ENCODE results near the gene TBC1D10B. TPM values are rescaled to one million over a fixed set of nuclear protein-coding genes. Genes with fewer than 3 reads are reported as not detected.

The TBC1D10B gene
- total RNA-seq, 1 experiment from 2014 or later = 36.0 TPM

GRCh38 chr16:30407102-30407803, 37.0 kb upstream of the TBC1D10B start, which contains the start of gene ZNF771:
Gene ZNF771 (plus strand): TSS chr16:30407606. CDS start chr16:30408054, 448 bp downstream.
- BruUV-seq (replicated peaks) = no TSS peak
- intact Hi-C loops (cut with micrococcal nuclease) = loop anchor here (5.0 kb wide), 1 partner anchor 40 kb away; no protein-coding TSS in a partner anchor

GRCh38 chr16:30406795-30407101, 36.5 kb upstream of the TBC1D10B start:
- no peak for ATAC-seq

More at GRCh38 chr16:30407102-30407803, 37.0 kb upstream of the TBC1D10B start, which contains the start of gene ZNF771:
- H3F3A ChIP-seq (ENCODE audit: low read length, unreplicated experiment) = no peaks in the 10 kb centered on the region
- peak; percentile 90 for ATAC-seq
- peak within 1 kb of the TSS; percentile 68 for H3K9ac ChIP-seq (ENCODE audit: low read length)
- peak within 1 kb of the TSS; percentile 80 for H2AFZ ChIP-seq (ENCODE audit: low read length)
- POLR2A ChIA-PET (ENCODE audit: unreplicated experiment) = interaction anchor here (0.6 kb wide), 1 partner anchor 23 kb away, joined by 5 read pairs; the partner anchor contains the start of gene DCTPP1
- peak; percentile 78 for DNase-seq
- H3K4me2 ChIP-seq (ENCODE audit: low read length) = peak within 1 kb of the TSS; percentile 94
- H4K20me1 ChIP-seq (ENCODE audit: low read length) = no peaks in the 10 kb centered on the region
- no peaks in the 10 kb centered on the region for H3K9me3 ChIP-seq (ENCODE audit: low read length)
- H3K36me3 ChIP-seq (ENCODE audit: low read depth, low read length) = no peaks in the 10 kb centered on the region
- CTCF ChIA-PET = interaction anchor here (0.5 to 1.1 kb wide), 3 partner anchors 11 to 65 kb away, joined by 3 to 4 read pairs (median 4); partner anchors contain the start of gene DCTPP1
- no peaks in the 10 kb centered on the region for H3K9me2 ChIP-seq (replicated peaks; ENCODE audit: low read length)
- peak within 1 kb of the TSS; percentile 81 for H3K4me3 ChIP-seq (ENCODE audit: low read length)
- peaks cover 13% of the 10 kb centered on the region for H3K4me1 ChIP-seq (ENCODE audit: insufficient read depth, low read length)
- TF ChIP-seq EZH2phosphoT487 (IDR thresholded peaks at IDR 0.05; ENCODE audit: borderline replicate concordance, low read length) (no peak), CTCF (conservative IDR thresholded peaks at IDR 0.05; ENCODE audit: low read depth, low read length) (no peak), EZH2 (IDR thresholded peaks at IDR 0.05; ENCODE audit: low read length, unreplicated experiment) (no peak)
- H3K27me3 ChIP-seq (ENCODE audit: low read length) = no peaks in the 10 kb centered on the region
- 0 out of 2 replicates have a peak within 1 kb of the TSS, but pooled peaks have one; percentile 25 for H3K27ac ChIP-seq (ENCODE audit: low read length)
- H3K79me2 ChIP-seq (ENCODE audit: low read length) = 0 out of 2 replicates have a peak, but pooled peaks cover 6% of the 10 kb centered on the region

More at GRCh38 chr16:30406795-30407101, 36.5 kb upstream of the TBC1D10B start:
- peak overlapping the region; percentile 80 for H2AFZ ChIP-seq (ENCODE audit: low read length)
- H3K4me1 ChIP-seq (ENCODE audit: insufficient read depth, low read length) = peaks cover 13% of the 10 kb centered on the region
- intact Hi-C loops (cut with micrococcal nuclease) = loop anchor here (5.0 kb wide), 1 partner anchor 39 kb away; no protein-coding TSS in a partner anchor
- H3K79me2 ChIP-seq (ENCODE audit: low read length) = 0 out of 2 replicates have a peak, but pooled peaks cover 6% of the 10 kb centered on the region
- H3K9me2 ChIP-seq (replicated peaks; ENCODE audit: low read length) = no peaks in the 10 kb centered on the region
- peak overlapping the region; percentile 94 for H3K4me2 ChIP-seq (ENCODE audit: low read length)
- ChIA-PET CTCF (interaction anchor here (1.0 to 1.1 kb wide), 2 partner anchors 11 to 23 kb away, joined by 3 to 4 read pairs; partner anchors contain the start of gene DCTPP1), POLR2A (ENCODE audit: unreplicated experiment) (no interaction called here)
- H3K27ac ChIP-seq (ENCODE audit: low read length) = no peak overlapping the region
- peak overlapping the region; percentile 68; the same call in 1 of the 2 replicates for H3K9ac ChIP-seq (ENCODE audit: low read length)
- peak overlapping the region; percentile 81 for H3K4me3 ChIP-seq (ENCODE audit: low read length)
- TF ChIP-seq EZH2phosphoT487 (IDR thresholded peaks at IDR 0.05; ENCODE audit: borderline replicate concordance, low read length) = no peak
- no peak for TF ChIP-seq CTCF (conservative IDR thresholded peaks at IDR 0.05; ENCODE audit: low read depth, low read length)
- no peaks in the 10 kb centered on the region for H4K20me1 ChIP-seq (ENCODE audit: low read length)
- H3K27me3 ChIP-seq (ENCODE audit: low read length) = no peaks in the 10 kb centered on the region
- TSS peak; percentile 84 for BruUV-seq (replicated peaks)
- no peaks in the 10 kb centered on the region for H3K36me3 ChIP-seq (ENCODE audit: low read depth, low read length)
- H3F3A ChIP-seq (ENCODE audit: low read length, unreplicated experiment) = no peaks in the 10 kb centered on the region
- no peak for DNase-seq
- no peaks in the 10 kb centered on the region for H3K9me3 ChIP-seq (ENCODE audit: low read length)

All from PC-3 (cell line).